Measurements from ENCODE around the gene GJB6. TPM values are rescaled to one million over a fixed set of nuclear protein-coding genes. Genes with fewer than 3 reads are reported as not detected.

Gene GJB6
- total RNA-seq, 4 donors from 2014 or later, result 1.6 to 21.5 (median 2.8) TPM; not detected in 1

DNA sequence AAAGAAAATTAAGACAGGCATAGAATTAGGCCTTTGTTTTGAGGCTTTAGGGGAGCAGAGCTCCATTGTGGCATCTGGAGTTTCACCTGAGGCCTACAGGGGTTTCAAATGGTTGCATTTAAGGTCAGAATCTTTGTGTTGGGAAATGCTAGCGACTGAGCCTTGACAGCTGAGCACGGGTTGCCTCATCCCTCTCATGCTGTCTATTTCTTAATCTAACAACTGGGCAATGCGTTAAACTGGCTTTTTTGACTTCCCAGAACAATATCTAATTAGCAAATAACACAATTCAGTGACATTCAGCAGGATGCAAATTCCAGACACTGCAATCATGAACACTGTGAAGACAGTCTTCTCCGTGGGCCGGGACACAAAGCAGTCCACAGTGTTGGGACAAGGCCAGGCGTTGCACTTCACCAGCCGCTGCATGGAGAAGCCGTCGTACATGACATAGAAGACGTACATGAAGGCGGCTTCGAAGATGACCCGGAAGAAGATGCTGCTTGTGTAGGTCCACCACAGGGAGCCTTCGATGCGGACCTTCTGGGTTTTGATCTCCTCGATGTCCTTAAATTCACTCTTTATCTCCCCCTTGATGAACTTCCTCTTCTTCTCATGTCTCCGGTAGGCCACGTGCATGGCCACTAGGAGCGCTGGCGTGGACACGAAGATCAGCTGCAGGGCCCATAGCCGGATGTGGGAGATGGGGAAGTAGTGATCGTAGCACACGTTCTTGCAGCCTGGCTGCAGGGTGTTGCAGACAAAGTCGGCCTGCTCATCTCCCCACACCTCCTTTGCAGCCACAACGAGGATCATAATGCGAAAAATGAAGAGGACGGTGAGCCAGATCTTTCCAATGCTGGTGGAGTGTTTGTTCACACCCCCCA is 43.2 kb downstream of the GJB6 start:
- no peaks in the 10 kb centered on the region for H3K9me3 ChIP-seq
- 82 to 97% methylated on average over 13 to 17 of the region's 28 CpGs for WGBS, 2 donors (ENCODE audit: low coverage in 1 of 2)
- no peak overlapping the region for H3K27ac ChIP-seq
- ATAC-seq, result no peak
- peaks cover 0 to 26% (median 13%) of the 10 kb centered on the region in 3 donors for H3K4me1 ChIP-seq
- peaks cover 66% of the 10 kb centered on the region for H3K27me3 ChIP-seq
- TF ChIP-seq EP300 (IDR thresholded peaks at IDR 0.05), result no peak
- no peak for TF ChIP-seq POLR2AphosphoS5 (IDR thresholded peaks at IDR 0.05)
- TF ChIP-seq POLR2A (IDR thresholded peaks at IDR 0.05), result no peak
- no peak overlapping the region for H3K4me3 ChIP-seq
- no peaks in the 10 kb centered on the region for H3K36me3 ChIP-seq

DNA sequence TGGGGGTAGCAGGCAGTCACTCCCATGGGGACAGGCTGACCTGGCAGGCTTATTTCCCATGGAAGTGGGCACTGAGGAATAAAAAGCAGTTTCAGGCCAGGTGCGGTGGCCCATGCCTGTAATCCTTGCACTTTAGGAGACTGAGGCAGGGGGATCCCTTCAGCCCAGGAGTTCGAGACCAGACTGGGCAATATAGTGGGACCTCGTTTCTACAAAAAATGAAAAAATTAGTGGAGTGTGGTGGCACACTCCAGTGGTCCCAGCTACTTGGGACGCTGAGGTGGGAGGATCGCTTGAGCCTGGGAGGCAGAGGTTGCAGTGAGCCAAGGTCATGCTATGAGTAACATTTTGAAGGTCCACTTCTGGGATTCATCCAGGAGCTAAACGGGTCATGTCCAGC is 45.3 kb downstream of the GJB6 start:
- Histone ChIP-seq H3K36me3 (no peaks in the 10 kb centered on the region), H3K27ac (no peak overlapping the region), H3K4me1 (peaks cover 0 to 5% (median 0%) of the 10 kb centered on the region in 3 donors), H3K9me3 (no peaks in the 10 kb centered on the region), H3K4me3 (no peak overlapping the region), H3K27me3 (peaks cover 46% of the 10 kb centered on the region)
- 63 to 72% methylated on average over 3 to 6 of the region's 6 CpGs for WGBS, 2 donors (ENCODE audit: low coverage in 1 of 2)
- TF ChIP-seq CTCF (IDR thresholded peaks at IDR 0.05) (no peak), POLR2AphosphoS5 (IDR thresholded peaks at IDR 0.05) (no peak), EP300 (IDR thresholded peaks at IDR 0.05) (no peak), POLR2A (IDR thresholded peaks at IDR 0.05) (no peak)
- no peak for ATAC-seq

GRCh38 chr13:20185366-20186056 is 46.6 kb downstream of the GJB6 start:
- Histone ChIP-seq H3K4me3 (no peak overlapping the region), H3K27ac (no peak overlapping the region), H3K9me3 (no peaks in the 10 kb centered on the region), H3K27me3 (peaks cover 45% of the 10 kb centered on the region), H3K36me3 (no peaks in the 10 kb centered on the region), H3K4me1 (no peaks in the 10 kb centered on the region)
- 65 to 68% methylated on average over 3 of the region's 12 CpGs for WGBS, 2 donors (ENCODE audit: low coverage in 1 of 2)
- no peak for ATAC-seq
- TF ChIP-seq POLR2AphosphoS5 (IDR thresholded peaks at IDR 0.05) (no peak), EP300 (IDR thresholded peaks at IDR 0.05) (no peak), CTCF (IDR thresholded peaks at IDR 0.05) (no peak), POLR2A (IDR thresholded peaks at IDR 0.05) (no peak)

GRCh38 chr13:20182231-20182846 is 49.8 kb downstream of the GJB6 start:
- Histone ChIP-seq H3K27me3 (peaks cover 66% of the 10 kb centered on the region), H3K4me3 (no peak overlapping the region), H3K9me3 (no peaks in the 10 kb centered on the region), H3K27ac (no peak overlapping the region), H3K4me1 (no peaks in the 10 kb centered on the region), H3K36me3 (no peaks in the 10 kb centered on the region)
- ATAC-seq, result peak; percentile 71
- TF ChIP-seq CTCF (IDR thresholded peaks at IDR 0.05), result peak; percentile 67 to 83 (median 70)
- TF ChIP-seq EP300 (IDR thresholded peaks at IDR 0.05), result no peak
- WGBS, 2 donors (ENCODE audit: low coverage in 1 of 2), result 20 to 23% methylated on average over 5 of the region's 5 CpGs

GRCh38 chr13:20181188-20181587 is 50.9 kb downstream of the GJB6 start:
- Histone ChIP-seq H3K4me1 (no peaks in the 10 kb centered on the region), H3K4me3 (no peak overlapping the region), H3K36me3 (no peaks in the 10 kb centered on the region), H3K27me3 (peaks cover 73% of the 10 kb centered on the region), H3K9me3 (no peaks in the 10 kb centered on the region), H3K27ac (no peak overlapping the region)
- no peak for ATAC-seq
- WGBS, 2 donors (ENCODE audit: low coverage in 1 of 2), result 51 to 53% methylated on average over 3 of the region's 3 CpGs
- TF ChIP-seq EP300 (IDR thresholded peaks at IDR 0.05) (no peak), POLR2A (IDR thresholded peaks at IDR 0.05) (no peak), CTCF (IDR thresholded peaks at IDR 0.05) (no peak), POLR2AphosphoS5 (IDR thresholded peaks at IDR 0.05) (no peak)

Data from gastroesophageal sphincter (tissue), 4 donors.